HepG2 (cell line): ENCODE measurements around the gene MUC4. TPM values are rescaled to one million over a fixed set of nuclear protein-coding genes. Genes with fewer than 3 reads are reported as not detected.

Source experiments
- FOXK1 ChIP-seq: sonication (generic); formaldehyde crosslinking; IDR thresholded peaks from 2 replicates; pipeline ENCODE4 v1.4.0; 2020; ENCODE audit warnings: low read depth, missing genetic modification reagents, borderline replicate concordance
- HDAC1 ChIP-seq: sonication (generic); formaldehyde crosslinking; IDR thresholded peaks from 2 replicates; pipeline ENCODE4 v1.5.1; 2020; ENCODE audit warnings: mild to moderate bottlenecking, missing genetic modification reagents
- KLF12 ChIP-seq: sonication (generic); formaldehyde crosslinking; IDR thresholded peaks from 2 replicates; pipeline ENCODE4 v1.4.0; 2020; ENCODE audit warnings: missing genetic modification reagents, borderline replicate concordance
- NFE2 ChIP-seq: sonication (generic); formaldehyde crosslinking; IDR thresholded peaks from 2 replicates; pipeline ENCODE4 v1.4.0; 2020; ENCODE audit warnings: missing genetic modification reagents
- NFRKB ChIP-seq: fragments of 450-650 bp; IDR thresholded peaks from 2 replicates; pipeline ENCODE4 v1.6.1; 2017
- SSRP1 ChIP-seq: IDR thresholded peaks from 2 replicates; pipeline ENCODE4 v1.6.1; 2016; ENCODE audit warnings: control low read depth
- TCF12 ChIP-seq, 2 experiments: fragments of 450-650 bp in 1 of 2; sonication (generic) in 1 of 2; formaldehyde crosslinking in 1 of 2; IDR thresholded peaks; 2 replicates each; pipeline versions ENCODE4 v1.6.1 to v1.8.0; 2017 to 2022; ENCODE audit warnings: antibody characterized with exemption in 1 of 2, mild to moderate bottlenecking in 1 of 2, missing genetic modification reagents in 1 of 2, moderate library complexity in 1 of 2
- ZMYM2 ChIP-seq: sonication (generic); formaldehyde crosslinking; IDR thresholded peaks from 2 replicates; pipeline ENCODE4 v1.8.0; 2022; ENCODE audit warnings: mild to moderate bottlenecking, missing genetic modification reagents
- ZNF18 ChIP-seq: sonication (generic); formaldehyde crosslinking; IDR thresholded peaks from 2 replicates; pipeline ENCODE4 v1.8.0; 2022; ENCODE audit warnings: mild to moderate bottlenecking, missing genetic modification reagents; ENCODE audit not compliant: insufficient replicate concordance
- ZNF275 ChIP-seq: sonication (generic); formaldehyde crosslinking; IDR thresholded peaks from 2 replicates; pipeline ENCODE4 v1.8.0; 2022; ENCODE audit warnings: missing genetic modification reagents, mild to moderate bottlenecking, inconsistent platforms, borderline replicate concordance
- ZNF577 ChIP-seq: sonication (generic); formaldehyde crosslinking; IDR thresholded peaks from 2 replicates; pipeline ENCODE4 v1.4.0; 2020; ENCODE audit warnings: mild to moderate bottlenecking, low read depth, missing genetic modification reagents, borderline replicate concordance
- ZNF644 ChIP-seq: IDR thresholded peaks from 2 replicates; pipeline ENCODE4 v1.6.1; 2016; ENCODE audit warnings: low read depth
- ZNF737 ChIP-seq: sonication (generic); formaldehyde crosslinking; IDR thresholded peaks from 2 replicates; pipeline ENCODE4 v1.5.0; 2020; ENCODE audit warnings: missing genetic modification reagents, mild to moderate bottlenecking, borderline replicate concordance
- polyA plus RNA-seq, 8 experiments: library from polyadenylated mRNA; depleted of rRNA in 3 of 8; stranded (reverse) in 7 of 8; unstranded in 1 of 8; fragments of >200 nt; fragmentation: Illumina TruSeq in 4 of 8; extraction: Trizol in 4 of 8; gene quantifications; 2 replicates each; pipeline versions ENCODE4 v1.2.1 to v1.2.3, GENCODE V29; 2011 to 2016; ENCODE audit warnings: low read depth in 4 of 8, missing spikeins in 1 of 8, mixed read lengths in 1 of 8; ENCODE audit not compliant: insufficient read depth in 1 of 8
- total RNA-seq, 5 experiments: library from RNA; depleted of rRNA; stranded (reverse); fragments of >200 nt; fragmentation: Illumina TruSeq; extraction: Trizol; gene quantifications; 2 replicates each; pipeline ENCODE4 v1.2.3, GENCODE V29; 2016; ENCODE audit warnings: low read depth in 1 of 5
- TF ChIP-seq, protein P1 (sequence below): sonication (generic); formaldehyde crosslinking; IDR thresholded peaks from 2 replicates; pipeline ENCODE4 v1.5.0; 2020; ENCODE audit warnings: mild to moderate bottlenecking, missing genetic modification reagents, moderate library complexity
- TF ChIP-seq, protein P2 (sequence below): sonication (generic); formaldehyde crosslinking; IDR thresholded peaks from 2 replicates; pipeline ENCODE4 v1.8.0; 2022; ENCODE audit warnings: low read depth, missing genetic modification reagents
- TF ChIP-seq, protein P3 (sequence below): sonication (generic); formaldehyde crosslinking; IDR thresholded peaks from 2 replicates; pipeline ENCODE4 v1.5.1; 2020; ENCODE audit warnings: missing genetic modification reagents, mild to moderate bottlenecking, borderline replicate concordance

The MUC4 gene
- total and polyA plus RNA-seq, 2 of the 13 experiments (the other 11 are each of a cell fraction or from before 2014, with no cell fraction given): not detected

DNA sequence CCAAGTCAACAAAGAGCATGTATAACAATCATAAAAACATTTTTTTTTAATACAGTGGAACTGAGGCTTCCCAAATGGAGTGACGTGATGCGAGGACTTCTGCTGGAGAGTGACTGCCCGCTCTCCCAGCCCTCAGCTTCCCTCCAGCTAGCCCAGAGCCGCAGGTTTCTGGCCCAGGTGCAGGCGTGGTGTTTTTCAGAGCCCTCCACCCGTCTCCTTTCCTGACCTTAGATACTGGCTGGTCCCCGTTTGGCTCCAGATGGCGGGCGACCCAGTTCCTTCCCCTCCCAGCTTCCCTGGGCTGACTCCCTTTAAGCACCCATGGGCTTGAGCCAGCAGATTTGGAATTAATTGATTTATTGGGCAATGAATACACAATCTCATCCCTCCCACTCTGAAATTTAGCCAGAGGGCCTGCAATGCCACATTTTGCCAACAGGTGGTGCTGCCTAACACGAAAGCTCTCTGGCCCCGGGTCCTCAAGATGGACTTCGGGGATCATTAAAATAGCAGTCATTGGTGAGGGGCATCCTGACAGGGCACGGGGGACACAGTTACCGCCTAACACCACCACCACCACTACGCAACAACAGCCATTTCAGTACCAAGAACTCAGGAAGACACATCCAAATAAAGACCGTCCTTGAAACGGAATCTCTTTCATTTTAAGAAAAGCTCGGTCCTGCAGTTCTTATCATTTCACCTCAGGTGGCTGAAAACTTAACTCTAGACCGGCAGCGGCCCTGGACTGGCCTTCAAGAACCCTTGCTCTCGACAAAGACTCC is 47.5 kb upstream of the MUC4 start (continued):
- TF ChIP-seq ZNF18 (CRISPR knock-in tag): no peak
- TF ChIP-seq, protein P1, sequence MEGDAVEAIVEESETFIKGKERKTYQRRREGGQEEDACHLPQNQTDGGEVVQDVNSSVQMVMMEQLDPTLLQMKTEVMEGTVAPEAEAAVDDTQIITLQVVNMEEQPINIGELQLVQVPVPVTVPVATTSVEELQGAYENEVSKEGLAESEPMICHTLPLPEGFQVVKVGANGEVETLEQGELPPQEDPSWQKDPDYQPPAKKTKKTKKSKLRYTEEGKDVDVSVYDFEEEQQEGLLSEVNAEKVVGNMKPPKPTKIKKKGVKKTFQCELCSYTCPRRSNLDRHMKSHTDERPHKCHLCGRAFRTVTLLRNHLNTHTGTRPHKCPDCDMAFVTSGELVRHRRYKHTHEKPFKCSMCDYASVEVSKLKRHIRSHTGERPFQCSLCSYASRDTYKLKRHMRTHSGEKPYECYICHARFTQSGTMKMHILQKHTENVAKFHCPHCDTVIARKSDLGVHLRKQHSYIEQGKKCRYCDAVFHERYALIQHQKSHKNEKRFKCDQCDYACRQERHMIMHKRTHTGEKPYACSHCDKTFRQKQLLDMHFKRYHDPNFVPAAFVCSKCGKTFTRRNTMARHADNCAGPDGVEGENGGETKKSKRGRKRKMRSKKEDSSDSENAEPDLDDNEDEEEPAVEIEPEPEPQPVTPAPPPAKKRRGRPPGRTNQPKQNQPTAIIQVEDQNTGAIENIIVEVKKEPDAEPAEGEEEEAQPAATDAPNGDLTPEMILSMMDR (CRISPR knock-in tag): peak; percentile 86
- TF ChIP-seq, protein P2, sequence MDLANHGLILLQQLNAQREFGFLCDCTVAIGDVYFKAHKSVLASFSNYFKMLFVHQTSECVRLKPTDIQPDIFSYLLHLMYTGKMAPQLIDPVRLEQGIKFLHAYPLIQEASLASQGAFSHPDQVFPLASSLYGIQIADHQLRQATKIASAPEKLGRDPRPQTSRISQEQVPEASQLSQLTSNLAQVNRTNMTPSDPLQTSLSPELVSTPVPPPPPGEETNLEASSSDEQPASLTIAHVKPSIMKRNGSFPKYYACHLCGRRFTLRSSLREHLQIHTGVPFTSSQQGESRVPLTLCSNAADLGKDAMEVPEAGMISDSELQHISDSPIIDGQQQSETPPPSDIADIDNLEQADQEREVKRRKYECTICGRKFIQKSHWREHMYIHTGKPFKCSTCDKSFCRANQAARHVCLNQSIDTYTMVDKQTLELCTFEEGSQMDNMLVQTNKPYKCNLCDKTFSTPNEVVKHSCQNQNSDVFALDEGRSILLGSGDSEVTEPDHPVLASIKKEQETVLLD: no peak
- no peak for TF ChIP-seq ZNF275 (CRISPR knock-in tag)
- no peak for TF ChIP-seq NFE2
- TF ChIP-seq, protein P3, sequence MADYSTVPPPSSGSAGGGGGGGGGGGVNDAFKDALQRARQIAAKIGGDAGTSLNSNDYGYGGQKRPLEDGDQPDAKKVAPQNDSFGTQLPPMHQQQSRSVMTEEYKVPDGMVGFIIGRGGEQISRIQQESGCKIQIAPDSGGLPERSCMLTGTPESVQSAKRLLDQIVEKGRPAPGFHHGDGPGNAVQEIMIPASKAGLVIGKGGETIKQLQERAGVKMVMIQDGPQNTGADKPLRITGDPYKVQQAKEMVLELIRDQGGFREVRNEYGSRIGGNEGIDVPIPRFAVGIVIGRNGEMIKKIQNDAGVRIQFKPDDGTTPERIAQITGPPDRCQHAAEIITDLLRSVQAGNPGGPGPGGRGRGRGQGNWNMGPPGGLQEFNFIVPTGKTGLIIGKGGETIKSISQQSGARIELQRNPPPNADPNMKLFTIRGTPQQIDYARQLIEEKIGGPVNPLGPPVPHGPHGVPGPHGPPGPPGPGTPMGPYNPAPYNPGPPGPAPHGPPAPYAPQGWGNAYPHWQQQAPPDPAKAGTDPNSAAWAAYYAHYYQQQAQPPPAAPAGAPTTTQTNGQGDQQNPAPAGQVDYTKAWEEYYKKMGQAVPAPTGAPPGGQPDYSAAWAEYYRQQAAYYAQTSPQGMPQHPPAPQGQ (CRISPR knock-in tag): no peak
- no peak for TF ChIP-seq ZNF577
- no peak for TF ChIP-seq TCF12 (IDR thresholded peaks at IDR 0.05)
- no peak for TF ChIP-seq TCF12 (CRISPR knock-in tag; IDR thresholded peaks at IDR 0.05)
- TF ChIP-seq KLF12 (CRISPR knock-in tag): no peak
- TF ChIP-seq ZNF644 (CRISPR knock-in tag): no peak
- TF ChIP-seq HDAC1 (CRISPR knock-in tag): no peak
- no peak for TF ChIP-seq NFRKB
- no peak for TF ChIP-seq FOXK1 (CRISPR knock-in tag)
- no peak for TF ChIP-seq SSRP1 (CRISPR knock-in tag)
- no peak for TF ChIP-seq ZMYM2
- no peak for TF ChIP-seq ZNF737 (CRISPR knock-in tag)
